Loucy (cell line): ENCODE results near the gene CSF1R.

Source experiments
- CTCF ChIP-seq: fragments of 200-600 bp; sonication (generic); conservative IDR thresholded peaks from 2 replicates; pipeline ENCODE4 v1.5.1; 2014; ENCODE audit warnings: mild to moderate bottlenecking, antibody characterized with exemption, low read length
- EZH2phosphoT487 ChIP-seq: fragments of 200-600 bp; IDR thresholded peaks from 2 replicates; pipeline ENCODE4 v1.6.1; 2018; ENCODE audit warnings: antibody characterized with exemption, mild to moderate bottlenecking, moderate library complexity, borderline replicate concordance

- TF ChIP-seq CTCF, result no peak
- TF ChIP-seq EZH2phosphoT487, result no peak
Observed at GRCh38 chr5:150123542-150123941, 37.2 kb upstream of the CSF1R start.
